ENCODE measurements around the gene RCOR3. TPM values are rescaled to one million over a fixed set of nuclear protein-coding genes. Genes with fewer than 3 reads are reported as not detected.
"Not testable (repeated sequence)": the region's sequence is repeated elsewhere in the genome, so short reads cannot be mapped to it uniquely, and the experiment has no call there.

Gene RCOR3
- total RNA-seq, 1 donor from 2014 or later = 46.7 TPM

DNA sequence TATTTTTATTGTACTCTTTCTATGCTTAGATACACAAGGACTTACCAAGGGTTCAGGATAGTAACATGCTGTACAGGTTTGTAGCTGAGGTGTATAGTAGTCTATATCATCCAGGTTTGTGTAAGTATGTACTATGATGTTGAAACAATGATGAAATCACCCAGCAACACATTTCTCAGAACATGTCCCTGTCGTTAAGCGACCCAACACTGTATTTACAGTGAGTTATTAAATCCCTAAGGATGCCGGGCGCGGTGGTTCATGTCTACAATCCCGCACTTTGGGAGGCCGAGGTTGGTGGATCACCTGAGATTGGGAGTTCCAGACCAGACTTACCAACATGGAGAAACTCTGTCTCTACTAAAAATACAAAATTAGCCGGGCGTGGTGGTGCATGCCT lies 21.6 kb upstream of the RCOR3 start:
- intact Hi-C loops (cut with DNase I) = no loop called here
- Histone ChIP-seq H3K36me3 (no peaks in the 10 kb centered on the region), H3K4me1 (no peaks in the 10 kb centered on the region), H3K4me3 (no peak overlapping the region), H3K27ac (no peak overlapping the region), H3K9me3 (no peaks in the 10 kb centered on the region), H3K27me3 (no peaks in the 10 kb centered on the region)
- ATAC-seq (no peak), DNase-seq (no peak)
- TF ChIP-seq, protein P1, sequence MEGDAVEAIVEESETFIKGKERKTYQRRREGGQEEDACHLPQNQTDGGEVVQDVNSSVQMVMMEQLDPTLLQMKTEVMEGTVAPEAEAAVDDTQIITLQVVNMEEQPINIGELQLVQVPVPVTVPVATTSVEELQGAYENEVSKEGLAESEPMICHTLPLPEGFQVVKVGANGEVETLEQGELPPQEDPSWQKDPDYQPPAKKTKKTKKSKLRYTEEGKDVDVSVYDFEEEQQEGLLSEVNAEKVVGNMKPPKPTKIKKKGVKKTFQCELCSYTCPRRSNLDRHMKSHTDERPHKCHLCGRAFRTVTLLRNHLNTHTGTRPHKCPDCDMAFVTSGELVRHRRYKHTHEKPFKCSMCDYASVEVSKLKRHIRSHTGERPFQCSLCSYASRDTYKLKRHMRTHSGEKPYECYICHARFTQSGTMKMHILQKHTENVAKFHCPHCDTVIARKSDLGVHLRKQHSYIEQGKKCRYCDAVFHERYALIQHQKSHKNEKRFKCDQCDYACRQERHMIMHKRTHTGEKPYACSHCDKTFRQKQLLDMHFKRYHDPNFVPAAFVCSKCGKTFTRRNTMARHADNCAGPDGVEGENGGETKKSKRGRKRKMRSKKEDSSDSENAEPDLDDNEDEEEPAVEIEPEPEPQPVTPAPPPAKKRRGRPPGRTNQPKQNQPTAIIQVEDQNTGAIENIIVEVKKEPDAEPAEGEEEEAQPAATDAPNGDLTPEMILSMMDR (IDR thresholded peaks at IDR 0.05) = no peak

DNA sequence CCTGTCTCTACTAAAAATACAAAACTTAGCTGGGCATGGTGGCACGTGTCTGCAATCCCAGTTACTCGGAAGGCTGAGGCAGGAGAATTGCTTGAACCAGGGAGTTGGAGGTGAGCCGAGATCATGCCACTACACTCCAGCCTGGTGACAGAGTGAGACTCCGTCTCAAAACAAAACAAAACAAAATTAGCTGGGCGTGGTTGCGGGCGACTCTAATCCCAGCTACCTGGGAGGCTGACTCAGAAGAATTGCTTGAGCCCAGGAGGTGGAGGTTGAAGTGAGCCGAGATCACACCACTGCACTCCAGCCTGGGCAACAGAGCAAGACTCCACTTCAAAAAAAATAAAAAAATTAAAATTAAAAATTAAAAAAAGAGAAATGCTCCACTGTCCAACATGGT lies 18.6 kb upstream of the RCOR3 start:
- intact Hi-C loops (cut with DNase I); H3K4me1 ChIP-seq; H3K4me3 ChIP-seq; H3K27ac ChIP-seq; H3K9me3 ChIP-seq; H3K36me3 ChIP-seq; ATAC-seq; H3K27me3 ChIP-seq; DNase-seq: not testable (repeated sequence)

GRCh38 chr1:211241071-211241470 lies 18.1 kb upstream of the RCOR3 start:
- DNase-seq (no peak), ATAC-seq (no peak)
- TF ChIP-seq, protein P1 (IDR thresholded peaks at IDR 0.05) = no peak
- no peaks in the 10 kb centered on the region for H3K9me3 ChIP-seq
- no peaks in the 10 kb centered on the region for H3K27me3 ChIP-seq
- H3K36me3 ChIP-seq = no peaks in the 10 kb centered on the region
- H3K27ac ChIP-seq = no peak overlapping the region
- no peak overlapping the region for H3K4me3 ChIP-seq
- H3K4me1 ChIP-seq = no peaks in the 10 kb centered on the region
- intact Hi-C loops (cut with DNase I) = no loop called here

DNA sequence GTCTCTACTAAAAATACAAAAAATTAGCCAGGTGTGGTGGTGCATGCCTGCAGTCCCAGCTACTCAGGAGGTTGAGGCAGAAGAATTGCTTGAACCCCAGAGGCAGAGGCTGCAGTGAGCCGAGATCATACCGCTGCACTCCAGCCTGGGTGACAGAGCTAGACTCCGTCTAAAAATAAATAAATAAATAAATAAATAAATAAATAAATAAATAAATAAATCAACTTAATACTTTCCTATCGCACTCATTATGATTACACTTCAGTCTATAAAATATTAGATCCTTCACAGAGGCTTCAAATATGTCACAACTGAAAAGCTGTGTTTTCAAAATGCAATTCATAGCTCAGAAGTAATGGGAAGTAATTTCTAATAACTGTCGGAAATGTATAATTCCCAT lies 15.5 kb upstream of the RCOR3 start:
- DNase-seq; H3K9me3 ChIP-seq; H3K36me3 ChIP-seq; ATAC-seq; H3K4me1 ChIP-seq; intact Hi-C loops (cut with DNase I); H3K4me3 ChIP-seq; H3K27ac ChIP-seq; H3K27me3 ChIP-seq: not testable (repeated sequence)

GRCh38 chr1:211246583-211246982 lies 12.6 kb upstream of the RCOR3 start:
- H3K27me3 ChIP-seq; H3K4me3 ChIP-seq; DNase-seq; H3K36me3 ChIP-seq; H3K9me3 ChIP-seq; H3K27ac ChIP-seq; H3K4me1 ChIP-seq; intact Hi-C loops (cut with DNase I); ATAC-seq: not testable (repeated sequence)

- Histone ChIP-seq H3K27me3 (no peaks in the 10 kb centered on the region), H3K4me3 (no peak overlapping the region), H3K9me3 (no peaks in the 10 kb centered on the region), H3K36me3 (no peaks in the 10 kb centered on the region), H3K4me1 (no peaks in the 10 kb centered on the region), H3K27ac (no peak overlapping the region)
- intact Hi-C loops (cut with DNase I) = no loop called here
- ATAC-seq = peak; percentile 83
- no peak for DNase-seq
- TF ChIP-seq, protein P1 (IDR thresholded peaks at IDR 0.05) = no peak
These were observed 11.2 kb upstream of the RCOR3 start for GRCh38 chr1:211247921-211248320.

DNA sequence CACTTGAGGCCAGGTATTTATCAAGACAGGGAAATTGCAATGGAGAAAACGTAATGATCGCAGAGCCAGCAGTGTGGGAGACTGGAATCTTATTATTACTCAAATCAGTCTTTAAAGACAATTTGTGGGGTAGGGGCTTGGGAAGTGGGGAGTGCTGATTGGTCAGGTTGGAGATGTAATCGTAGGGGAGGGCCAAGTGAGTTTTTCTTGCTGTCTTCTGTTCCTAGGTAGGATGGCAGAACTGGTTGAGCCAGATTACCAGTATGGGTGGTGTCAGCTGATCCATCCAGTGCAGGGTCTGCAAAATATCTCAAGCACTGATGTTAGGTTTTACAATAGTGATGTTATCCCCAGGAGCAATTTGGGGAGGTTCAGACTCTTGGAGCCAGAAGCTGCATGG lies 9.6 kb upstream of the RCOR3 start:
- H3K4me3 ChIP-seq; H3K27ac ChIP-seq; DNase-seq; H3K36me3 ChIP-seq; intact Hi-C loops (cut with DNase I); H3K4me1 ChIP-seq; H3K9me3 ChIP-seq; H3K27me3 ChIP-seq; ATAC-seq: not testable (repeated sequence)

GRCh38 chr1:211257826-211258225 lies 1.3 kb upstream of the RCOR3 start:
- DNase-seq (no peak), ATAC-seq (no peak)
- Histone ChIP-seq H3K4me3 (peak overlapping the region; percentile 86), H3K4me1 (peaks cover 15% of the 10 kb centered on the region), H3K36me3 (no peaks in the 10 kb centered on the region), H3K27ac (peak overlapping the region; percentile 99), H3K27me3 (no peaks in the 10 kb centered on the region), H3K9me3 (no peaks in the 10 kb centered on the region)
- intact Hi-C loops (cut with DNase I) = no loop called here
- TF ChIP-seq, protein P1 (IDR thresholded peaks at IDR 0.05) = no peak

Measured in upper lobe of right lung (tissue), 1 donor.